ENCODE measurements around the gene ZBED1. TPM values are rescaled to one million over a fixed set of nuclear protein-coding genes. Genes with fewer than 3 reads are reported as not detected.
"Not testable (repeated sequence)": the region's sequence is repeated elsewhere in the genome, so short reads cannot be mapped to it uniquely, and the experiment has no call there.

The ZBED1 gene
- total RNA-seq, 1 experiment from 2014 or later = 36.9 TPM

DNA sequence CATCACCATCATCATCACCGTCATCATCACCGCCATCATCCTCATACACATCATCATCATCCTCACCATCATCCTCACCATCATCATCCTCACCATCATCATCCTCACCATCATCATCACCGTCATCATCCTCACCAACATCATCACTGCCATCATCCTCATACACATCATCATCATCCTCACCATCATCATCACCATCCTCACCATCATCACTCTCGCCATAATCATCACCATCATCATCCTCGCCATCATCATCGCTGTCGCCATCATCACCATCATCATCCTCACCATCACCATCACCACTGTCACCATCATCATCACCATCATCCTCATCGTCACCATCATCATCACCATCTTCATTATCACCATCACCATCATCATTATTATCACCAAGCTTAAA, 19.8 kb upstream of the ZBED1 start:
- no peak for DNase-seq (ENCODE audit: extremely low read depth, low read depth)

- DNase-seq (ENCODE audit: extremely low read depth, low read depth) = not testable (repeated sequence)
Observed at GRCh38 chrX:2519638-2520037, 18.9 kb upstream of the ZBED1 start.

- DNase-seq (ENCODE audit: extremely low read depth, low read depth) = no peak
Observed at GRCh38 chrX:2517055-2517454, 16.3 kb upstream of the ZBED1 start.

DNA sequence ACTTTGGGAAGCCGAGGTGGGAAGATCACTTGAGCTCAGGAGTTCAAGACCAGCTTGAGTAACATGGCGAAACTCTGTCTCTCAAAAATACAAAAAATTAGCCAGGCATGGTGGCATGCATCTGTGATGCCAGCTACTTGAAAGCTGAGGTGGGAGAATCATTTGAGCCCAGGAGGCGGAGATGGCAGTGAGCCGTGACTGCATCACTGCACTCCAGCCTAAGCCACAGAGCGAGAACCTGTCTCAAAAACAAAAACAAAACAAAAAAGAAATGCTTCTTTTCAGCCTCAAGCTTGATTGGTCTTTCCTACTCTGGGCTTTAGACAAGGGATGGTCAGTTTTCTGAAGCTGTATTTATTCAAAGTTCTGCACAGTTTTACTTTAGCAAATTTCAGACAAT, 15.8 kb upstream of the ZBED1 start:
- no peak for DNase-seq (ENCODE audit: extremely low read depth, low read depth)

DNA sequence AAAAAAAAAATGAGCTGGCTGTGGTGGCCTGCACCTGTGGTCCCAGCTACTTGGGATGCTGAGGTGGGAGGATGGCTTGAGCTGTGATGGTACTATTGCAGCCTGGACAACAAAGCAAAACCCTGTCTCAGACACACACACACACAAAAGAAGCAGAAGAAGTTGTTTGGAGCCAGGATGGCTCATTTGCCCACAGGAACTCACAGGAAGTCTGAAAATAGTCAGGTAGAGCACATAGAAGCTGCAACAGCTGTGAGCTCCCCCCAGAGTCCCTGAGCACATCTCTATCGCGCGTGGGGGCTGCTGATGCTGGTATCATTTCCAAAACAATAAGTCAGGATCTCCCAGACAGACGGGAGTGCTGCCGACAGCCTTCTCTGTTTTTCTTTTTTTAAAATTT, 13.4 kb upstream of the ZBED1 start:
- DNase-seq (ENCODE audit: extremely low read depth, low read depth) = no peak

DNA sequence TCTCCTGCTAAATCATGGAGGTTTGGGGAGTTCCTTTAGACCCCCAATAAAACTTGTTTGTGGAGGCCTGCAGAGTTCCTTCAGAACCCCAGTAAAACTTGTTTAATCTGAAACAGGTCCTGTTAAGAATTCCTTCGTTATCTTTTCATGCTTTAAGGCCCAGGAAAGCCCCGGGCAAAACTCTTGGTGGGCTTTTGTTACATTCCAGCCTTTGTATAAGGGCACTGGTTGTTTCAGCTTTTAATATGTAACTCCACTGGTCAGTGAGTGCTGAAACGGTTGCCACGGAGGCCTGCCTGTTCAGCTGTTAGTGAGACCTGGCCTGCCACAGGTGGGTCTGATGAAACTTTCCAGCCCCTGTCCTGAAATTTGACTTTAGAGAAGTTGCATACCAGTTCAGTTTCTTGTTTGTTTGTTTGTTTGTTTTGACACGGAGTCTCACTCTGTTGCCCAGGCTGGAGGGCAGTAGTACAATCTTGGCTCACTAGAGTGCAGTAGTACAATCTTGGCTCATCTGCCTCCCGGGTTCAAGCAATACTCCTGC, 12.4 kb upstream of the ZBED1 start:
- no peak for DNase-seq (ENCODE audit: extremely low read depth, low read depth)

- DNase-seq (ENCODE audit: extremely low read depth, low read depth) = no peak
Observed at GRCh38 chrX:2512501-2512900, 11.7 kb upstream of the ZBED1 start.

DNA sequence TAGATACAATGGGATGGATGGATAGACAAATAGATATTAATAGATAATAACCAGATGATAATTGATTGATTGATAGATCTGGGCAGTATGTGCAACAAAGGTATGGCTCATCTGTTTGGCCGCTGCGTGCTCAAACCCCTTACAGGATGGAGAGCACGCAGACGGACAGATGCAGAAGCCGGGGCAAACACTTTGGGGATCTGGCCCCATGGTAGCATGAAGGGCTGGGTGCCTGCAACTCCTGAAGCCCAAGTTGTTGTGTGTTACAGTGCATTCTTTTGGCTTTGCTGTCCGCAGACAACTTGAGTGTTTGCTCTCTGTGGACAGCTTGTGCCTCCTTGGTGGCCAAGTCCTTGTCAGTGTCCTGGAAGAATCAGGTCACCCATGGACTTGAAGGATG, 10.6 kb upstream of the ZBED1 start:
- no peak for DNase-seq (ENCODE audit: extremely low read depth, low read depth)

DNA sequence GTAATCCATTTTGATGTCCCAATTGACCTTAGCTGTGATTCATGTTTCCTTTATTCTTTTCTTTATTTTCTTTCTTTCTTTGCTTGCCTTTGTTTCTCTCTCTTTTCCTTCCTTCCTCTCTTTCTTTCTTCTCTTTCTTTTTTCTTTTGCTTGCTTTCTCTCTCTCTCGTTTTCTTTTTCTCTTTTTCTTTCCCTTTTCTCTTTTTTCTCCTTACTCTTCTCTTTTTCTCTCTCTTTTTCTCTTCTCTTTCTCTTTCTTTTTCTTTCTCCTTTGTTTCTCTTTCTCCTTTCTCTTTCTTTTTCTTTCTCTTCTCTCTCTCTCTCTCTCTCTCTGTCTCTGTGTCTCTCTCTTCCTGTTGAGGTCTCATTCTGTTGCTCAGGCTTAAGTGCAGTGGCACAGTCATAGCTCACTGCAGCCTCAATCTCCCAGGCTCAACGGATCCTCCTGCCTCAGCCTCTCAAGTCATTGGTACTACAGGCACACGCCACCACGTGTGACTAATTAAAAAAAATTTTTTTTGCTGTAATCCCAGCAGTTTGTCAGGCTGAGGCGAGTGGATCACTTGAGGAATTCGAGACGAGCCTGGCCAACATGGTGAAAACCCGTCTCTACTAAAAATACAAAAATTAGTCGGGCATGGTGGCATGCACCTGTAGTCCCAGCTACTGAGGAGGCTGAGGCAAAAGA, 8.0 kb upstream of the ZBED1 start:
- no peak for DNase-seq (ENCODE audit: extremely low read depth, low read depth)

DNA sequence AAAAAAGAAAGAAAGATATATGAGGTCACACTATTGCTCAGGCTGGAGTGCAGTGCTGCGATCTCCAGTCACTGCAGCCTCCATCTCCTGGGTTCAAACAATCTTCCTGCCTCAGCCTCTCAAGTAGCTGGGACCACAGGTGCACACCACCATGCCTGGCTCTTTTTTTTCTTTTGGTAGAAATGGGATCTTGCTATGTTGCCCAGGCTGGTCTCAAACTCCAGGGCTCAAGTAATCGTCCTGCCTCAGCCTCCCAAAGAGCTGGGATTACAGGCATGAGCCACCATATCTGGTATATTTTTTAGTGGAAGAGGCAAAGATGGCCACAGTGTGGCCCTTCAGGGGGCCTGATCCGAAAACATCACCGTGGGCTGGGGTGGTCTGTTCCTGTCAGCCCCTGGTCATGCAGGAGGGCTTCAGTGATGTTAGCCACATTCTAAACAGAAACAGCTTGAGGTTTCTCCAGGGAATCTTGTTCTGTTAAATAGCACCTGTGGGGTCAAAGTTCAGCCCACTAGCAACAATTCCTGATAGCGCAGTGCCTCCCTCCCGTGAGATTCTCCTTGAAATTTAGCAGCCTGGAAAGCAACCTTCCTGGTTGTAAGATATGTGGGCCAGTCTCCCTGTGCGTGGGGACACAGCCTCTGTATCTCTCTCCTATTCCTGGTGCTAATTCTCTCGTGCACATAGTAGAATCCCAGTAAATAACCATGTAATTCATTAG, 7.3 kb upstream of the ZBED1 start:
- DNase-seq (ENCODE audit: extremely low read depth, low read depth) = no peak

- no peak for DNase-seq (ENCODE audit: extremely low read depth, low read depth)
Observed at GRCh38 chrX:2507196-2507595, 6.4 kb upstream of the ZBED1 start.

GRCh38 chrX:2505341-2505740, 4.6 kb upstream of the ZBED1 start:
- DNase-seq (ENCODE audit: extremely low read depth, low read depth) = not testable (repeated sequence)

GRCh38 chrX:2504706-2505332, 4.0 kb upstream of the ZBED1 start:
- DNase-seq (ENCODE audit: extremely low read depth, low read depth) = no peak

- no peak for DNase-seq (ENCODE audit: extremely low read depth, low read depth)
Observed at GRCh38 chrX:2503591-2504500, 3.1 kb upstream of the ZBED1 start.

DNA sequence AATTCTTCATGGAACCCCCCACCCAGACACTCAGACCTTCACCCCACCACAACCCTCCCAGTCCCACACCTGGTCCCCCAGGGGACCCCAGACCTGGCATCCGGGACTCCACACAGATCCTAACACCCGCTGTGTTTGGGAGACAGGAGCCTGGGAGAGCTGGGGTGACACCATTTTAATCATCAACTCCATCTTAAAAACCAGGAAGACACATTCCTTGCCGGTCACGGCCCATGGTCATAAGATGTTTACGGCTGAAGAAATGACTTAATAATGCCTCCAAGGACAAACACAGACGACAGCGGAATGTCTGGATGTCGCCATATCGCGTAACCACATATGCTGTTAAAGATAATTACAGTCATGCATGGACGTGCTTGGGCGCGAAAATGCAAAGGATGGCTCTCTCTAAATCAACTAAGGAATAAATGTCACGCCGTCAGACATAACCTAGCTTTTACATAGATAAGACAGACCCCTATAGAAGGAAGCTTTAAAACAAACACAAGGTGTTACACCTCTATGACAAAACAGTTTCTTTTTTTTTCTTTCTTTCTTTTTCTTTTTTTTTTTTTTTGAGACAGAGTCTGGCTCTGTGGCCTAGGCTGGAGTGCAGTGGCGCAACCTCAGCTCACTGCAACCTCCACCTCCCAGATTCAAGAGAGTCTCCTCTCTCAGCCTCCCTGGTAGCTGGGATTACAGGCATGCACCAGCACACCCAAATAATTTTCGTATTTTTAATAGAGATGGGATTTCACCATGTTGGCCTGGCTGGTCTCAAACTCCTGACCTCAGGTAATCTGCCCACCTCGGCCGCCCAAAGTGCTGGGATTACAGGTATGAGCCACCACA, 2.1 kb upstream of the ZBED1 start:
- peak; percentile 14 for DNase-seq (ENCODE audit: extremely low read depth, low read depth)

DNA sequence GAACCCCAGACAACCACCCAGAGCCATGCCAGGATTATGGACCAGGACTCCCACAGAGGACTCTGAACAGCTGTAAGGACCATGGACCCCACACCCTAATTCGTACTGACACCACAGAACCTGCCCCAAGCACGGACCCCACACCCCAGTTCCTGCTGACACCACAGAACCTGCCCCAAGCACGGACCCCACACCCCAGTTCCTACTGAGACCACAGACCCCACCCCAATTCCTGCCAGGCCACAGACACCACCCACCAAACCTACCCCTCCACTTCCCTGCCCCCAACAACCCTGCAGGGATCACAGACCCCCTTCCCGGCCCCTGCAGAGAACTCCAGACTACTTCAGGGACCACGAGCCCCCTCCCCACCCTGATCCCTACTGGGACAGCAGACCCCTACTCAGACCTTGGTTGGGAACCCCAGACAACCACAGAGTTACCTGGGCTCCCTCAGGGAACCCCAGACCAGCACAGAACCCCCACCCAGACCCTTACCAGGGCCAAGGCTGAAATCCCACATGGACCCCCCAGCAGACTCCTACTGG, 1.4 kb upstream of the ZBED1 start:
- no peak for DNase-seq (ENCODE audit: extremely low read depth, low read depth)

GRCh38 chrX:2501559-2502102, 855 bp upstream of the ZBED1 start:
- no peak for DNase-seq (ENCODE audit: extremely low read depth, low read depth)

DNA sequence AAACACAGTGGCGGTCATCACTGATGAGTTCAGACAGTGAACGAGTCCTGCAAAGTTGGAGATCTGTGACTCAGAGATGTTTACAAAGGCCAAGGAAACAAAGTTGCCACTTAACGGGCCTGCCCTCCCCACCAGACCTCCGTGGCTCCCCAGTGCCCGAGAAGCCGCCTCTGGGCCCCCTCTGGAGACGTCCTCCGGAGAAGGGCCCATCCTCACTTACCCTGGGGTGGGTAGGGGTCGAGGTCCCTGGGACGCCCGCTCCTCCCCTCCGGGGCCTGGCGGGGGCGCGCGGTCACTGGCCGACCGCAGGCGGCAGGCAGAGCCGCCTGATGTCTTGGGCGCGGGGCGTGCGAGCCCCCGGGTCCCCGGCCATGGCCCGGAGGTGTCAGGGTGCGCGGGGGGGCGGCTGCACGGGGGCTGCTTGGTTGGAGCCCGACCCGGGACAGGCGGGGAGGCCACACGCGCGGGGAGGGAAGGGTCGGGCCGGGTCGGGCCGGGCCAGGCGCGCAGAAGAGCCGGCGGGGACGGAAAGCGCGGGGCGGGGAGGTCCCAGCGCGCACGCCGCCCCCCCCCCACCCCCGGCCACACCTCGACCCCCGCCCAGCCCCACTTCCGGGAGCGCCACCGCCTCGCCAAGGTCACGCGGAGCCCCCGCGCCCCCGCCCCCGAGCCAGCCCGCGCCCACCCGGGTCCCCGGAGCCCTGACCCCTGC, 529 bp downstream of the ZBED1 start:
- peak; percentile 45 for DNase-seq (ENCODE audit: extremely low read depth, low read depth)
